SIG-M5 treated with dmso at 0.1 percent for 504 hours (cell line): Measurements from ENCODE around the gene FCN3.
"Not testable (repeated sequence)": the region's sequence is repeated elsewhere in the genome, so short reads cannot be mapped to it uniquely, and the experiment has no call there.

Source experiments
- DNase-seq: peaks from one replicate; lab custom pipeline; 2025; ENCODE audit not compliant: unreplicated experiment; lab: John Stamatoyannopoulos, UW

The FCN3 gene

DNA sequence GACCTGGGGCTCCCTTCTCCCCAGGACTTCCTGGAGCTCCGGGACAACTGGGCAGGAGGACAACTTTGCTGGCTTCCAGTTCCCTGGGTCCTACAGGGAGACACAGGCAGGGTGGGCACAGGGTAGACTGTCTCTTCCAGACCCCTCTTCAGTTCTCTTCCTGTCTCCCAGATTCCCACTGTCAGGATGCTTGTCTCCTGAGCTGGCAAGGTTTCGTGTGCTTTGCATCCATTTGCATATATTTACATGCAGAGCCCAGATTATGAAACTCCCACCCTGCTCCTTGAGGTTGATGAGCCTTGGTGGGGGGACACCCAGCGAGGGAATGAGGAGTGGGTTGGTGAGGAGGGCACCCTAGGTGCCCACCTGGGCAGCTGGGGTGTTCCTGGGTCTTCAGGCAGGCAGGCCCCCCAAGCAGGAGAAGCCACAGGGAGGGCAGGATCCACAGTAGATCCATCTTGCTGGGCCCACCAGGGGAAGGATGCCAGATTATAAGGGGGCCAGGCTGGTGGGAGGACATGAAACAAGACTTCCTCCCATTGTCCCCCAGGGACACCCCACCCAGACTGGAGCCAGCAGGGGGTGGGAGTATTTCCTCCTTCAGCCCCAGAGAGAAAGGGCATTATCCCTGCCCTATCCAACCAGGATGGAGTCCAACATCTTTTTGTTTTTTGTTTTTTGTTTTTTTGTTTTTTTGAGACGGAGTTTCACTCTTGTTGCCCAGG lies at the start of gene FCN3:
Gene FCN3, minus strand, starts transcription at position 463 of the 725 bp plus-strand sequence. Its CDS starts 6 bp downstream, at position 457.
- no peak for DNase-seq

- no peak for DNase-seq
Measured at GRCh38 chr1:27423709-27424108, 49.1 kb upstream of the FCN3 start.

- DNase-seq, result peak; percentile 40
Measured at GRCh38 chr1:27418326-27419185, 43.9 kb upstream of the FCN3 start.

- DNase-seq, result no peak
Measured at GRCh38 chr1:27417713-27418112, 43.1 kb upstream of the FCN3 start.

GRCh38 chr1:27416387-27417111 lies 41.9 kb upstream of the FCN3 start:
- DNase-seq, result peak; percentile 72

DNA sequence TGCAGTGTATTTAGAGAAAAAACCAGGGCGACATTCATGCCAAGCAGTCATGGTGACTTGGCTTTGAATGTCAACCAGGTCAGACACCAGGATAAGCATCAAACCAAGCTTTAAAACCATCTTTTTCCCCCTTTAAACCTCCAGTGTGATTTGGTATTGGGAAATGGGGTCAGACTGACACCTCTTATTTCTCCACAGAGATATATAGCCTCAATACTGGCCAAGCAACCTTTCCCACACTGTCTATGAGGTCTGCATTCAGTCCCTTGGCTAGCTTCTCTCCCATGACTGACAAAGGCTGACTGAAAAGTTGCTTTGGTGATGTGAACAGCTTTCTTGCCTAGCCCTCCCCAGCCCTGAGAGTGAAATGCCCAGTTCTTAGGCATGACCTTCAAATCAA lies 39.5 kb upstream of the FCN3 start:
- DNase-seq, result no peak

DNA sequence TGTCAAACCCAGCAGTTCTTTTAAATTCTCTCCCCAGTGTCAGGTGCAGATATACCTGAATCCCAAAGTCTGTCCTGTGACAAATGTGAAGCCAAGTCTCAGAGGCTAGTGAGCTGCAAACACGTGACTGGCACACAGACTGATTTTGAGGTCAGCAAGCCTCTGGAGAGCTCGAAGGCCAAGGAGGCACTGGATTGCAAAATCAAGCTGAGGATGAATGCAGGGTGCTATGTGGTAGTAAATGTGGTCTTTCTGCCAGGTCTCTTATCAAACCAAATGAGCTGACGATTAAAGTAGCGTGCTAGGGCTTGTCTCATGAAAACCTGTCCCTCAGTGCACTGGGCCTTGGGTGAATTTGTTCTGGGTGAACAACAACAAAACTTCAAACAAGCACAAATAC lies 38.4 kb upstream of the FCN3 start:
- no peak for DNase-seq

GRCh38 chr1:27412502-27412901 lies 37.9 kb upstream of the FCN3 start:
- DNase-seq, result no peak

DNA sequence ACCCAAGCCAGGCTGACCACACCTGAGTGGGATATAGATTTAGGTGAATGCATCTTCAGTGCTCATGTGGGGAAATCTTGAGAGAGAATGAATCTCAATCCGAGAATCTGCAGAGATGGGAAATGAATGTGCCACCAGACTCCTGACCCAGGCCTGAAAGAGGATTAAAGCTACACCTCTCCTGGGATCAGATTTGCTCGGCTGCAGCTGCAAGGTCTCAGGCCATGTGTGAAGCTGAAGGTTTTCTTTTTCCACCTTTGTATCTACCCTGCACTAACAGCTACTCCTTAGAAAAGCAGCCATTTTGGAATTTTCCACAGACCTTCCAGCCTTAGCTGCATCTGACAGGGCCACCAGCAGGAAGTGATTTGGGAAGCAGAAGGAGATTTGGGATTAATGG lies 36.1 kb upstream of the FCN3 start:
- no peak for DNase-seq

- no peak for DNase-seq
Measured at GRCh38 chr1:27409669-27410068, 35.0 kb upstream of the FCN3 start.

DNA sequence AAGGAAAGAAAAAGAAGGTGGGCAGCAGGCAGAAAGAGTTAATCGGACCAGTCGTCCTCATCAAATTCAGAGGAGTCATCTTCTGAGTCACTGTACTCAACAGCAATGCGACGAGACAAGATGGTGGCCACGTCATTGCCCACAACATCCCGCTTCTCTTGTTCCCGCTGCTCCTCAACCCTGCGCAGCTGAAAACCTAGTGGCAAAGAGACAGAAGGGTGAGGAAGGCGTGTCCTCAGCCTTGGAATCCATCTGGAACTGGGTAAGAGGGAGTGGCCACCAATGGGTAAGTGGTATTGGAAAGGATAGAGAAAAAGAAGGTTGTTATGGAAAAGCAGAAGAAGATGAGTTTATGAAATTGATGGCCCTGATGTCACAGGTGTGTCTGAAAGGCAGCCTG lies 33.5 kb upstream of the FCN3 start:
- DNase-seq, result no peak

GRCh38 chr1:27406791-27407190 lies 32.2 kb upstream of the FCN3 start:
- not testable (repeated sequence) for DNase-seq

- no peak for DNase-seq
Measured at GRCh38 chr1:27406362-27406680, 31.7 kb upstream of the FCN3 start.

GRCh38 chr1:27405598-27406361 lies 31.2 kb upstream of the FCN3 start:
- DNase-seq, result not testable (repeated sequence)

DNA sequence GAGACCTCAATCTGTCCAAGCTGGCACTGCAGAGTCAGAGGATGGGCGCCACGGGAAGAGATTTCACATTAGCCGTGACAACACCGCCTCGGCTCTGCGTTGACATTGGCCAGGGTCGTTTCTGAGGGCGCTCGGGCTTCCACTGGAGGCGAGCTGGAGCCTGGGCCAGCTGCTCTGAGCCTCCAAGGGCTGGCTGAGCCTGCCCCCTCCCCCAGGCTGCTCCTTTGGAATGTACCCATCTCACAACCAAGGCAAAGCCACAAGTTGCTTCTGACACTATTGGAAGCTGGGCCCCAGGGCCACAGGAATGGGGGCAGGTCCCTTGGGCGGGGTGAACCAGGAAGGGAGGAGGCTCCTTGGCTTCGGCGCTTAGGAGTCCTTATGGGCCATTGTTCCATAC lies 30.4 kb upstream of the FCN3 start:
- no peak for DNase-seq

DNA sequence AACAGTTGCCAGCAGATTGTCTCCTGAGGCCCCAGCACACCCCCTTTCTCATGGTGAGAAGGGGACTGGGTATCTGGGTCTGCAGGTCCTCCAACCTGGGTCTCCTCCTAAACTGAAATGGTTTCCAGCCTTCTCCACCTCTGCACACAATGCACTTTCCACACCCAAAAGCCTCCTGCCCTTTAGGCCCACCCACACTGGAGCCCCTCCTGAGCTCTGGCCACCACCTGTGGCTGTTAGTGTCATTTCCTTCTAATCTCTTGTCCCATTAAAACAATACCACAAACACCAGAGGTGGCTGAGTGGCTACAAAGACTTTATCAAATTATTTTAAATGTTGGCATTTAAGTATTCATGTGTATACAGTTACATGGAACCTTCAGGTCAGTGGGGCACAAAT lies 29.3 kb upstream of the FCN3 start:
- DNase-seq, result no peak

GRCh38 chr1:27403065-27403726 lies 28.6 kb upstream of the FCN3 start:
- DNase-seq, result no peak

- DNase-seq, result peak; percentile 26
Measured at GRCh38 chr1:27402349-27402754, 27.7 kb upstream of the FCN3 start.

DNA sequence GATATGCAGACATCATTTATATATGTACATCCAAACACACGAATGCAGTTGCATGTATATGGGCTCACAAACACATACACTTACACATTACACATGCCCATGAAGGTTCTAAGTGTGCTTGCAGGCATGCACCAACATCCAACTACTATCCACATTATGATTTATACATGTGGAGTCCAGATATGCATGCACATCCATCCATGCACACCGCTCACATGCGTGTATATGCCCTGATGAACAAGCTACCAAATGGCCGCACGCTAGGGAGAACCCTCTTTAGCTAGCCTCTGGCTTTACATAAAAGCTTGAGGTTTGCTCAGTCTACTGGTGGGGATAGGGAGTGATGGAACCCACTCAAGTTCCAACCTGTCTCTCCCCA lies 26.3 kb upstream of the FCN3 start:
- DNase-seq, result no peak

DNA sequence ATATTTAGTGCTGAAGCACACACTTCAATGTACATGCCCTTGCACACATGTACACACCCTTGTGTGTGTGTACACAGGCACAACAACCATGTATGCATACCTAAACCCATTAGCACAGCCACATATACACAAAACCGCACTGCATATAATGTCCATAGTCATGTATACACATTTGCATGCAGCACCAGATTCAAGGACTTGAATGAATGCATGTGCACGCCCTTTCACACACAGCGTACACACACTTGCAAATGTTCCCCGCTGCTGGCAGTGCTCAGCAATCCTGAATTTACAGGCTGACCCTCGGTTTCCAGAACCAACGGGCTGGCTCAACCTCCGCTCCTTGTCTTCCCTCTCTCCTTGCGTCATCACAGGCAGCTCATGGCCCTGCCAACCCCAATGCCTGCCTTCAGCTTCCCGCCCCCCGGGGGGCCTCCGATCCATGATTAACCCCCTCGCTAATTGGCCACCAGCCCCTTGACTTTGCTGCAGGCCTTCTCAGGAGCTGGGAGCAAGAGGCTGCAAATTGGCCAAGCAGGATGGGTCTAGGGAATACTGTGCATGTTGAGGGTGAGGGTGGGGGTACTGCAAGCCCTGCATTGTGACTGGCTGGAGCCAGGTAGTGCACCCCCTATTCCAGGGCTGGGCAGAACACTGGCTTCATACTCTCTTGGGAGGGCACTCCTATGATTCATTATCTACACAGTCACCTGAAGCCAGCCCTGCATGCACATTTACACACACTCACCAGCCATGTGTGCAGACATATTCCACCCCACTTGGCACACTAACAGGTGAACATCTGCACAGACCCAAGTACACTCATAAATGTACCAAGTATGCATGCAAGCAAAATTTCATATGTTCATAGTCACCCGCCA lies 25.7 kb upstream of the FCN3 start:
- no peak for DNase-seq
